Parathyroid adenoma (tissue), 2 donors: ENCODE data around the gene KXD1.

Experiments used
- H2AFZ ChIP-seq: fragments of 300-600 bp; sonication (generic); one replicate; pipeline ENCODE4 v1.7.0; 2017; ENCODE audit warnings: antibody characterized with exemption, mild to moderate bottlenecking
- H3K27ac ChIP-seq: fragments of 300-600 bp; sonication (generic); one replicate; pipeline ENCODE4 v1.7.0; 2017
- H3K27me3 ChIP-seq: fragments of 300-600 bp; sonication (generic); one replicate; pipeline ENCODE4 v1.7.0; 2017; ENCODE audit warnings: low read length; ENCODE audit not compliant: control insufficient read depth, insufficient read depth
- H3K36me3 ChIP-seq: fragments of 300-600 bp; sonication (generic); one replicate; pipeline ENCODE4 v1.7.0; 2017; ENCODE audit warnings: low read length; ENCODE audit not compliant: control insufficient read depth, insufficient read depth
- H3K4me1 ChIP-seq: fragments of 300-600 bp; sonication (generic); one replicate; pipeline ENCODE4 v1.7.0; 2017; ENCODE audit warnings: control low read depth
- H3K4me2 ChIP-seq: fragments of 300-600 bp; sonication (generic); one replicate; pipeline ENCODE4 v1.7.0; 2017; ENCODE audit warnings: low read length
- H3K4me3 ChIP-seq: fragments of 300-600 bp; sonication (generic); one replicate; pipeline ENCODE4 v1.7.0; 2017; ENCODE audit warnings: low read depth, low read length
- H3K79me2 ChIP-seq: fragments of 300-600 bp; sonication (generic); one replicate; pipeline ENCODE4 v1.7.0; 2017; ENCODE audit warnings: control low read depth
- H3K9ac ChIP-seq: fragments of 300-600 bp; sonication (generic); one replicate; pipeline ENCODE4 v1.7.0; 2017; ENCODE audit warnings: mild to moderate bottlenecking
- H3K9me3 ChIP-seq: fragments of 300-600 bp; sonication (generic); one replicate; pipeline ENCODE4 v1.7.0; 2017; ENCODE audit warnings: low read length; ENCODE audit not compliant: control insufficient read depth
- TF ChIP-seq, protein P1 (sequence below): fragments of 300-600 bp; sonication (generic); IDR thresholded peaks from one replicate; pipeline ENCODE4 v1.7.0; 2017; ENCODE audit warnings: antibody characterized with exemption, mild to moderate bottlenecking
- donor health status: primary hyperparathyroidism.

The KXD1 gene, protein sequence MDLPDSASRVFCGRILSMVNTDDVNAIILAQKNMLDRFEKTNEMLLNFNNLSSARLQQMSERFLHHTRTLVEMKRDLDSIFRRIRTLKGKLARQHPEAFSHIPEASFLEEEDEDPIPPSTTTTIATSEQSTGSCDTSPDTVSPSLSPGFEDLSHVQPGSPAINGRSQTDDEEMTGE

DNA sequence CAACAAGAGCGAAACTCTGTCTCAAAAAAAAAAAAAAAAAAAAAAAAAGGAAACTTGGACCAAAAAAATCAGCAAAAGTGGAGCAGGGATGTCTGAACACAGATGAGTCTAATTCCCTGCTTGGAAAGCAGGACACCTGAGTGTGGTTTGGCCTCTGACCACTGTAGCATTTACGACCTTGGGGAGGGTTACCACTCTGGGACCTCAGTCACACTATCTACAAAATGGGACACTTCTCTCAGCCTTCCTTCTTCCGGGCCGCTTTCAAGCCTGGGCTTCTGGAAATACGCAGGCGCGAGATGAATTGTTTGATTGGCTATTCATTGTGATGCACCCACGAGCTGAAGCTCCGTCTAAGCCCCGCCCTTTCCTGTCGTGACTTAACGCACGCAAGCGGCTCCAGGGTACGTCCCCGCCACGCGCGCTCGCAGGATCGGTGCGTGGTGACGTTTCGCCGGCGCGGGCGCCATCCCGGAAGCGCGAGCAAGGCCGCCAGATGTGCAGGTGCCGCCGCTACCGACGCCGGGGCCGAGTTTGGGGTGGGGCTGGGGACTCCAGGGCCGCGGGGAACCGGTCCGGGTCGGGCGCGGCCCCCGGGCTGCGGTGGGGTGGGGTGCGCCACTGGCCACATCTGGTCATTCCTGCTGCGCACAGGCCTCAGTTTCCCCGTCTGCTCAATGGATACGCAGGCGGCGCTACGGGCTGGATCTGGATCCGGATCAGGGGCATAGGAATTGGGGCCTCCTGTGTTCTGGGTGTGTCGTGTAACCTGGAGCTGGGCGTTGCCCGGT, at the start of gene KXD1:
KXD1 (plus strand) TSS at position 460 of the 791 bp plus-strand sequence. CDS start 4,187 bp downstream, outside the sequence.
- TF ChIP-seq, protein P1, sequence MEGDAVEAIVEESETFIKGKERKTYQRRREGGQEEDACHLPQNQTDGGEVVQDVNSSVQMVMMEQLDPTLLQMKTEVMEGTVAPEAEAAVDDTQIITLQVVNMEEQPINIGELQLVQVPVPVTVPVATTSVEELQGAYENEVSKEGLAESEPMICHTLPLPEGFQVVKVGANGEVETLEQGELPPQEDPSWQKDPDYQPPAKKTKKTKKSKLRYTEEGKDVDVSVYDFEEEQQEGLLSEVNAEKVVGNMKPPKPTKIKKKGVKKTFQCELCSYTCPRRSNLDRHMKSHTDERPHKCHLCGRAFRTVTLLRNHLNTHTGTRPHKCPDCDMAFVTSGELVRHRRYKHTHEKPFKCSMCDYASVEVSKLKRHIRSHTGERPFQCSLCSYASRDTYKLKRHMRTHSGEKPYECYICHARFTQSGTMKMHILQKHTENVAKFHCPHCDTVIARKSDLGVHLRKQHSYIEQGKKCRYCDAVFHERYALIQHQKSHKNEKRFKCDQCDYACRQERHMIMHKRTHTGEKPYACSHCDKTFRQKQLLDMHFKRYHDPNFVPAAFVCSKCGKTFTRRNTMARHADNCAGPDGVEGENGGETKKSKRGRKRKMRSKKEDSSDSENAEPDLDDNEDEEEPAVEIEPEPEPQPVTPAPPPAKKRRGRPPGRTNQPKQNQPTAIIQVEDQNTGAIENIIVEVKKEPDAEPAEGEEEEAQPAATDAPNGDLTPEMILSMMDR, result no peak
- Histone ChIP-seq H3K4me3 (peak within 1 kb of the TSS; percentile 86), H3K4me2 (peak within 1 kb of the TSS; percentile 96), H3K79me2 (no peaks in the 10 kb centered on the region), H3K36me3 (no peaks in the 10 kb centered on the region), H3K27me3 (no peaks in the 10 kb centered on the region), H3K9ac (peak within 1 kb of the TSS; percentile 48), H3K4me1 (no peaks in the 10 kb centered on the region), H2AFZ (peak within 1 kb of the TSS; percentile 90), H3K9me3 (no peaks in the 10 kb centered on the region), H3K27ac (peak within 1 kb of the TSS; percentile 88)

DNA sequence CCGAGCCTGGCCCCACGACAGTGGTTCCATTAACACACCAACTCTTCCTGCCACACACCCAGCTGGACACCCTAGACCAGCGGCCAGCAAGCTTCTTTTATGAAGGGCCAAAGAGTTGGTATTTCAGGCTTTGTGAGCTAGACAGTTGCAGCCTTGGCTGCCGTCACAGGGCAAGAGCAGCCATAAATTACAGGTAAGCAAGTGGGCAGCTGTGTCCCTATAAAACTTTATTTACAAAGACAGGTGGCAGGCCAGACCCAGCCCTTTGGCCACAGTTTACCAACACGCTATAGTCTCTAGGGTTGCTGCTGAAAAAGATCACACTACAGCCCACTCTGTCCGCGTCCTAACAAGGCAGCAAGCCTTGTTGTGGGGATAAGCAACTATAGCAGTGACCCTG, 49.1 kb upstream of the KXD1 start:
- no peak overlapping the region for H3K9ac ChIP-seq
- peaks cover 68% of the 10 kb centered on the region for H3K79me2 ChIP-seq
- peaks cover 48% of the 10 kb centered on the region for H3K4me1 ChIP-seq
- H3K36me3 ChIP-seq, result no peaks in the 10 kb centered on the region
- no peak overlapping the region for H3K4me3 ChIP-seq
- no peaks in the 10 kb centered on the region for H3K9me3 ChIP-seq
- no peak overlapping the region for H2AFZ ChIP-seq
- H3K27ac ChIP-seq, result peak overlapping the region; percentile 9
- H3K4me2 ChIP-seq, result no peak overlapping the region
- TF ChIP-seq, protein P1, result no peak
- H3K27me3 ChIP-seq, result no peaks in the 10 kb centered on the region

DNA sequence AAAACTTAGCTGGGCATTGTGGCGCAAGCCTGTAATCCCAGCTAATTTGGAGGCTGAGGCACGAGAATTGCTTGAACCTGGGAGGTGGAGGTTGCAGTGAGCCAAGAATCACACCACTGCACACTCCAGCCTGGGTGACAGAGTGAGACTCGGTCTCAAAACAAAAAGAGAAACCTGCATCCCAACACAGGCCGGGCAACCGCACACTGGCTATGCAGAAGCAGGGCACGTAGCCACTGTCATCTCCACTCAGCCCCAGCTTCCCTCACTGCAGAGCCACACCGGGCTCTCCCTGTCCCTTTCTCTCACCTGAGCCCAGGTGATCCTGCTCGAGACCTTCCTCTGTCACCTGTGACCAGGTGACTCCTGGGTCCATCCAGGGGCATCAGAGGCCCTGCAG, 47.5 kb upstream of the KXD1 start:
- H3K4me1 ChIP-seq, result peaks cover 33% of the 10 kb centered on the region
- H3K9me3 ChIP-seq, result no peaks in the 10 kb centered on the region
- H3K27me3 ChIP-seq, result no peaks in the 10 kb centered on the region
- H2AFZ ChIP-seq, result no peak overlapping the region
- H3K4me2 ChIP-seq, result no peak overlapping the region
- TF ChIP-seq, protein P1, result no peak
- H3K36me3 ChIP-seq, result no peaks in the 10 kb centered on the region
- H3K79me2 ChIP-seq, result peaks cover 80% of the 10 kb centered on the region
- H3K4me3 ChIP-seq, result no peak overlapping the region
- H3K27ac ChIP-seq, result no peak overlapping the region
- H3K9ac ChIP-seq, result no peak overlapping the region

DNA sequence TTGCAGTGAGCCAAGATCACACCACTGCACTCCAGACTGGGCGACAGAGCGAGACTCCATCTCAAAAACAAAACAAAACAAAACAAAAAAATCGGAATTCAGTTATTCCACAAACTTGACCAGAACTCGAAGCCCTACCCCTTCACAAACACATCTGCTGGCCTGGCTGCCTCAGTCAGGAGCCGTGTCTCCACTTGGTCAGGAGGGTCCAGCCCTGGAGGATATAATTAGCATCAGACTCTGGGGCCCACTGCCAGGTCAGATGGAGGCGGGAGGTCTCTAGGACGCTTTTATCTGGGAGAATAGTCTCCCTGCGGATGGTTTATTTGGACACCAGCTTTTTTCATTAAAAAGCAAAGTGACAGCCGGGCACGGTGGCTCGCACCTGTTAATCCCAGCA, 43.8 kb upstream of the KXD1 start:
- Histone ChIP-seq H3K4me3 (no peak overlapping the region), H3K27ac (no peak overlapping the region), H3K79me2 (peaks cover 88% of the 10 kb centered on the region), H2AFZ (no peak overlapping the region), H3K9ac (no peak overlapping the region), H3K9me3 (no peaks in the 10 kb centered on the region), H3K4me2 (no peak overlapping the region), H3K27me3 (no peaks in the 10 kb centered on the region), H3K4me1 (no peaks in the 10 kb centered on the region), H3K36me3 (no peaks in the 10 kb centered on the region)
- TF ChIP-seq, protein P1, result no peak
